ENCODE measurements around the gene COPZ1. TPM values are rescaled to one million over a fixed set of nuclear protein-coding genes. Genes with fewer than 3 reads are reported as not detected.

Gene COPZ1
- total and polyA plus RNA-seq, 9 of the 15 experiments (the other 6 are each of a cell fraction or from before 2014, with no cell fraction given): 137 to 487 (median 233) TPM

GRCh38 chr12:54294152-54294952 is 30.6 kb upstream of the COPZ1 start (continued):
- TF ChIP-seq CHD7 (IDR thresholded peaks at IDR 0.05; ENCODE audit: low read depth, low read length): no peak
- TF ChIP-seq ELK1 (CRISPR knock-in tag; IDR thresholded peaks at IDR 0.05): no peak
- no peak for TF ChIP-seq MEF2D (tag; conservative IDR thresholded peaks at IDR 0.05; ENCODE audit: low read depth)
- TF ChIP-seq PML (IDR thresholded peaks at IDR 0.05; ENCODE audit: low read length): no peak
- TF ChIP-seq NR0B1 (IDR thresholded peaks at IDR 0.05; ENCODE audit: partially characterized antibody): no peak
- TF ChIP-seq HLTF (IDR thresholded peaks at IDR 0.05): no peak
- TF ChIP-seq RBBP5 (IDR thresholded peaks at IDR 0.05; ENCODE audit: borderline replicate concordance, insufficient read depth, low read length, poor library complexity, severe bottlenecking): no peak
- peak; percentile 60; the same call in 1 of the 2 replicates for TF ChIP-seq CEBPB (tag; IDR thresholded peaks at IDR 0.05)
